Smooth muscle cell (in vitro differentiated cells): ENCODE data around the gene ME1. TPM values are rescaled to one million over a fixed set of nuclear protein-coding genes. Genes with fewer than 3 reads are reported as not detected.

Source experiments
- DNase-seq: peaks from one replicate; lab custom pipeline; 2025; ENCODE audit not compliant: unreplicated experiment; lab: John Stamatoyannopoulos, UW
- H2AFZ ChIP-seq: fragments of 200-600 bp; sonication (generic); 2 replicates; pipeline ENCODE4 v1.6.0; 2016; ENCODE audit warnings: antibody characterized with exemption, low read depth, mild to moderate bottlenecking
- H3F3A ChIP-seq: fragments of 200-600 bp; sonication (generic); 2 replicates; pipeline ENCODE4 v1.6.0; 2017; ENCODE audit warnings: antibody characterized with exemption, low read depth
- H3K27ac ChIP-seq: fragments of 200-600 bp; sonication (generic); 2 replicates; pipeline ENCODE4 v1.5.1; 2016; ENCODE audit warnings: low read depth, mild to moderate bottlenecking
- H3K27me3 ChIP-seq: fragments of 200-600 bp; sonication (generic); 2 replicates; pipeline ENCODE4 v1.6.1; 2016; ENCODE audit warnings: low read depth, mild to moderate bottlenecking
- H3K36me3 ChIP-seq: fragments of 200-600 bp; sonication (generic); 2 replicates; pipeline ENCODE4 v1.5.1; 2016; ENCODE audit warnings: low read depth
- H3K4me1 ChIP-seq: fragments of 200-600 bp; sonication (generic); 2 replicates; pipeline ENCODE4 v1.5.1; 2016; ENCODE audit warnings: low read depth
- H3K4me2 ChIP-seq: fragments of 200-600 bp; sonication (generic); 2 replicates; pipeline ENCODE4 v1.6.0; 2016; ENCODE audit warnings: mild to moderate bottlenecking
- H3K4me3 ChIP-seq: fragments of 200-600 bp; sonication (generic); 2 replicates; pipeline ENCODE4 v1.5.1; 2016; ENCODE audit warnings: mild to moderate bottlenecking
- H3K79me2 ChIP-seq: fragments of 200-600 bp; sonication (generic); 2 replicates; pipeline ENCODE4 v1.6.0; 2016; ENCODE audit warnings: low read depth, mild to moderate bottlenecking
- H3K9ac ChIP-seq: fragments of 200-600 bp; sonication (generic); 2 replicates; pipeline ENCODE4 v1.6.0; 2016; ENCODE audit warnings: low read depth
- H3K9me3 ChIP-seq: fragments of 200-600 bp; sonication (generic); replicated peaks from 2 replicates; pipeline ENCODE4 v1.5.1; 2016; ENCODE audit warnings: low read depth
- H4K20me1 ChIP-seq: fragments of 200-600 bp; sonication (generic); 2 replicates; pipeline ENCODE4 v1.6.0; 2016; ENCODE audit warnings: low read depth
- CTCF ChIP-seq: fragments of 200-600 bp; sonication (generic); IDR thresholded peaks from 2 replicates; pipeline ENCODE4 v1.5.1; 2017; ENCODE audit warnings: borderline replicate concordance, mild to moderate bottlenecking, antibody characterized with exemption; ENCODE audit not compliant: insufficient read depth, poor library complexity, severe bottlenecking
- WGBS: methylation state at CpG from one replicate; pipeline ENCODE4 v1.1.7; 2016; ENCODE audit warnings: low lambda C conversion rate; 5-methylcytosine and 5-hydroxymethylcytosine counted together
- polyA plus RNA-seq: library from polyadenylated mRNA; unstranded; fragments of >200 nt; fragmentation: Nextera tagmentation; extraction: Ambion mirVana; gene quantifications from 2 replicates; pipeline ENCODE4 v1.2.1, GENCODE V29; 2016
- total RNA-seq: library from RNA; depleted of rRNA; stranded (reverse); fragments of >200 nt; gene quantifications from 2 replicates; pipeline ENCODE4 v1.2.3, GENCODE V29; 2014

The ME1 gene
- total and polyA plus RNA-seq, 2 experiments from 2014 or later: 32.0 to 32.4 TPM

GRCh38 chr6:83417880-83418663 lies 12.8 kb downstream of the ME1 start:
- H3K4me3 ChIP-seq: no peak overlapping the region
- H3K4me2 ChIP-seq: peak overlapping the region; percentile 1
- no peaks in the 10 kb centered on the region for H3K9me3 ChIP-seq
- H3K27me3 ChIP-seq: no peaks in the 10 kb centered on the region
- WGBS: 46% methylated on average over 3 of the region's 3 CpGs
- H3K27ac ChIP-seq: no peak overlapping the region
- H2AFZ ChIP-seq: no peak overlapping the region
- no peaks in the 10 kb centered on the region for H3F3A ChIP-seq
- peak; percentile 72 for TF ChIP-seq CTCF
- H4K20me1 ChIP-seq: peaks cover 9% of the 10 kb centered on the region
- H3K36me3 ChIP-seq: no peaks in the 10 kb centered on the region
- no peaks in the 10 kb centered on the region for H3K4me1 ChIP-seq
- peaks cover 84% of the 10 kb centered on the region for H3K79me2 ChIP-seq
- no peak for DNase-seq
- H3K9ac ChIP-seq: no peak overlapping the region

GRCh38 chr6:83413068-83413467 lies 17.8 kb downstream of the ME1 start:
- H3K4me3 ChIP-seq: no peak overlapping the region
- H3K4me2 ChIP-seq: no peak overlapping the region
- H3K27me3 ChIP-seq: no peaks in the 10 kb centered on the region
- H4K20me1 ChIP-seq: peaks cover 21% of the 10 kb centered on the region
- 93% methylated on average over 2 of the region's 2 CpGs for WGBS
- H3K9ac ChIP-seq: no peak overlapping the region
- no peaks in the 10 kb centered on the region for H3F3A ChIP-seq
- no peaks in the 10 kb centered on the region for H3K36me3 ChIP-seq
- DNase-seq: no peak
- H2AFZ ChIP-seq: no peak overlapping the region
- H3K4me1 ChIP-seq: no peaks in the 10 kb centered on the region
- H3K79me2 ChIP-seq: peaks cover 84% of the 10 kb centered on the region
- no peak overlapping the region for H3K27ac ChIP-seq
- no peak for TF ChIP-seq CTCF
- no peaks in the 10 kb centered on the region for H3K9me3 ChIP-seq

- WGBS: 95% methylated on average over 3 of the region's 3 CpGs
- TF ChIP-seq CTCF: no peak
- Histone ChIP-seq H3K9ac (no peak overlapping the region), H3K36me3 (peaks cover 6% of the 10 kb centered on the region), H3K4me2 (no peak overlapping the region), H3F3A (no peaks in the 10 kb centered on the region), H3K9me3 (no peaks in the 10 kb centered on the region), H3K4me3 (no peak overlapping the region), H4K20me1 (peaks cover 16% of the 10 kb centered on the region), H2AFZ (no peak overlapping the region), H3K27me3 (no peaks in the 10 kb centered on the region), H3K4me1 (no peaks in the 10 kb centered on the region), H3K27ac (no peak overlapping the region), H3K79me2 (peaks cover 75% of the 10 kb centered on the region)
- no peak for DNase-seq
These were observed 19.1 kb downstream of the ME1 start for GRCh38 chr6:83411731-83412130.

GRCh38 chr6:83403191-83403590 lies 27.7 kb downstream of the ME1 start:
- WGBS: 83% methylated on average over 1 of the region's 1 CpG
- no peak overlapping the region for H2AFZ ChIP-seq
- no peaks in the 10 kb centered on the region for H3K9me3 ChIP-seq
- no peaks in the 10 kb centered on the region for H4K20me1 ChIP-seq
- H3K27ac ChIP-seq: no peak overlapping the region
- no peak overlapping the region for H3K4me2 ChIP-seq
- no peaks in the 10 kb centered on the region for H3F3A ChIP-seq
- no peak for DNase-seq
- H3K36me3 ChIP-seq: peaks cover 17% of the 10 kb centered on the region
- no peak for TF ChIP-seq CTCF
- H3K4me3 ChIP-seq: no peak overlapping the region
- H3K9ac ChIP-seq: no peak overlapping the region
- no peaks in the 10 kb centered on the region for H3K79me2 ChIP-seq
- H3K27me3 ChIP-seq: no peaks in the 10 kb centered on the region
- no peaks in the 10 kb centered on the region for H3K4me1 ChIP-seq
